Small intestine (tissue), 7 donors: Measurements from ENCODE around the gene HPS4. TPM values are rescaled to one million over a fixed set of nuclear protein-coding genes. Genes with fewer than 3 reads are reported as not detected.

Source experiments
- DNase-seq, 2 donors: peaks; one replicate each; pipeline versions ENCODE4 v3.0.0 to v3.0.0-alpha.2; 2013
- FAIRE-seq: peaks from 2 replicates; lab custom pipeline; 2012; peaks lifted over from hg19 to GRCh38; lab: Jason Lieb, UNC
- H3K27ac ChIP-seq, 3 donors: one replicate each; pipeline ENCODE4 v1.5.1; 2013; ENCODE audit warnings: low read length in 2 of 3, mild to moderate bottlenecking in 2 of 3, control low read depth in 1 of 3, inconsistent platforms in 1 of 3, low read depth in 1 of 3, moderate library complexity in 1 of 3
- H3K27me3 ChIP-seq, 3 donors: one replicate each; pipeline ENCODE4 v1.6.1; 2013; ENCODE audit warnings: low read length in 3 of 3, inconsistent platforms in 1 of 3; ENCODE audit not compliant: control insufficient read depth in 3 of 3, insufficient read depth in 3 of 3
- H3K36me3 ChIP-seq, 3 donors: one replicate each; pipeline ENCODE4 v1.6.1; 2013; ENCODE audit warnings: low read length in 3 of 3, inconsistent platforms in 1 of 3, low read depth in 1 of 3, mild to moderate bottlenecking in 1 of 3, moderate library complexity in 1 of 3; ENCODE audit not compliant: control insufficient read depth in 3 of 3, insufficient read depth in 2 of 3
- H3K4me1 ChIP-seq, 3 donors: one replicate each; pipeline ENCODE4 v1.6.1; 2013; ENCODE audit warnings: low read length in 2 of 3, inconsistent platforms in 1 of 3, low read depth in 1 of 3, mild to moderate bottlenecking in 1 of 3, moderate library complexity in 1 of 3; ENCODE audit not compliant: control insufficient read depth in 3 of 3, insufficient read depth in 2 of 3
- H3K4me3 ChIP-seq, 3 donors: one replicate each; pipeline ENCODE4 v1.5.1; 2013; ENCODE audit warnings: low read length in 3 of 3, control low read depth in 1 of 3, inconsistent platforms in 1 of 3, low read depth in 1 of 3, mild to moderate bottlenecking in 1 of 3, moderate library complexity in 1 of 3
- H3K9me3 ChIP-seq, 2 donors: one replicate each; pipeline ENCODE4 v1.6.1; 2013; ENCODE audit warnings: low read depth in 1 of 2, low read length in 1 of 2; ENCODE audit not compliant: control insufficient read depth in 2 of 2, insufficient read depth in 1 of 2
- WGBS, 3 donors: extraction: QIAGEN DNeasy Blood & Tissue Kit; methylation state at CpG; one replicate each; pipeline ENCODE4 v1.1.7; 2013; 5-methylcytosine and 5-hydroxymethylcytosine counted together
- polyA plus RNA-seq, 4 donors: library from polyadenylated mRNA; stranded (reverse) in 3 of 4; unstranded in 1 of 4; fragments of 200-250 nt in 3 of 4; fragments of 120-200 nt in 1 of 4; gene quantifications; one replicate each; pipeline versions ENCODE4 v1.2.1 to v1.2.3, GENCODE V29; 2013
- donor health status: healthy with polysubstance abuse.
- donor health status: control.
- donor health status: control.
- donor health status: Bipolar disorder and iron deficiency.
- donor health status: healthy.

The HPS4 gene
- polyA plus RNA-seq, 4 donors, result 9.8 to 49.2 (median 14.3) TPM

GRCh38 chr22:26404851-26405421 lies 78.6 kb downstream of the HPS4 start:
- FAIRE-seq (no peak), DNase-seq (no peak)
- H3K9me3 ChIP-seq, result no peaks in the 10 kb centered on the region
- peaks cover 0 to 3% (median 0%) of the 10 kb centered on the region in 3 donors for H3K27me3 ChIP-seq
- no peak overlapping the region for H3K4me3 ChIP-seq
- 27 to 31% (median 29%) methylated on average over 6 of the region's 6 CpGs for WGBS, 3 donors
- H3K27ac ChIP-seq, result no peak overlapping the region
- no peaks in the 10 kb centered on the region for H3K4me1 ChIP-seq
- H3K36me3 ChIP-seq, result no peaks in the 10 kb centered on the region

- WGBS, 3 donors, result 75 to 79% (median 77%) methylated on average over 5 of the region's 5 CpGs
Measured at GRCh38 chr22:26401726-26402125, 81.9 kb downstream of the HPS4 start.

More at GRCh38 chr22:26401726-26402125, 81.9 kb downstream of the HPS4 start:
- H3K9me3 ChIP-seq, result no peaks in the 10 kb centered on the region
- H3K4me1 ChIP-seq, result no peaks in the 10 kb centered on the region
- no peak for DNase-seq
- H3K4me3 ChIP-seq, result no peak overlapping the region
- H3K27ac ChIP-seq, result no peak overlapping the region
- no peaks in the 10 kb centered on the region for H3K36me3 ChIP-seq
- H3K27me3 ChIP-seq, result peaks cover 0 to 3% (median 0%) of the 10 kb centered on the region in 3 donors
- no peak for FAIRE-seq

Other genes starting within 250 kb of the HPS4 start
- gene ASPHD2, start 54.5 kb downstream of the HPS4 start, polyA plus RNA-seq, result 1 to 10 TPM in 1 of 4 donors, under 1 TPM in 3; 0.45 to 1.8 (median 0.65) TPM
- gene SRRD, start 94 bp upstream of the HPS4 start, polyA plus RNA-seq, result 10 to 100 TPM in 2 of 4 donors, 1 to 10 TPM in 2; 9.2 to 18.0 (median 13.5) TPM
- gene TFIP11, start 28.7 kb upstream of the HPS4 start, polyA plus RNA-seq, result 10 to 100 TPM; 14.5 to 33.0 (median 32.5) TPM
- gene TPST2, start 106.3 kb upstream of the HPS4 start, polyA plus RNA-seq, result 10 to 100 TPM in 2 of 4 donors, 1 to 10 TPM in 2; 6.3 to 29.2 (median 16.6) TPM
- gene CRYBB1, start 134.2 kb upstream of the HPS4 start, polyA plus RNA-seq, result under 1 TPM in 2 of 4 donors, not detected in 2; 0.25 to 0.75 TPM
- under 1 TPM in 2 of 4 donors, not detected in 2; 0.06 to 0.10 TPM for gene CRYBA4, start 138.2 kb upstream of the HPS4 start, polyA plus RNA-seq
- 1 to 10 TPM in 1 of 4 donors, under 1 TPM in 2, not detected in 1; 0.27 to 1.3 (median 0.58) TPM for gene MIAT, start 173.8 kb upstream of the HPS4 start, polyA plus RNA-seq